SK-N-SH (cell line): ENCODE data around the gene GNG12. TPM values are rescaled to one million over a fixed set of nuclear protein-coding genes. Genes with fewer than 3 reads are reported as not detected.

Experiments used
- CTCF ChIA-PET: fragments of 300-600, 350-600 bp; formaldehyde crosslinking; extraction: SDS; loops from one replicate; lab custom pipeline; 2021; lab: Yijun Ruan, JAX
- POLR2A ChIA-PET: fragments of 350-600 bp; sonication (Branson Sonifier 250); formaldehyde crosslinking; extraction: SDS; loops from one replicate; lab custom pipeline; 2020; ENCODE audit warnings: antibody characterized with exemption, inconsistent platforms; lab: Yijun Ruan, JAX
- DNase-seq: peaks from one replicate; pipeline ENCODE4 v3.0.0; 2012
- H2AFZ ChIP-seq: fragments of 200-600 bp; sonication (generic); 2 replicates; pipeline ENCODE4 v1.8.1; 2016; ENCODE audit warnings: antibody characterized with exemption, mild to moderate bottlenecking, low read depth
- H3F3A ChIP-seq: fragments of 200-600 bp; sonication (generic); replicated peaks from 2 replicates; pipeline ENCODE3; 2016; ENCODE audit warnings: antibody characterized with exemption, mild to moderate bottlenecking; ENCODE audit not compliant: insufficient read depth
- H3K27ac ChIP-seq, 2 experiments: fragments of 200-500 bp in 1 of 2; fragments of 200-600 bp in 1 of 2; sonication (Bioruptor generic) in 1 of 2; sonication (generic), shearing (Covaris generic) in 1 of 2; 2 replicates each; pipeline versions ENCODE4 v1.5.1 to v1.6.1; 2014 to 2016; ENCODE audit warnings: low read depth in 2 of 2, inconsistent platforms in 1 of 2, low read length in 1 of 2, mild to moderate bottlenecking in 1 of 2, mixed read lengths in 1 of 2
- H3K27me3 ChIP-seq: fragments of 200-600 bp; sonication (generic), shearing (Covaris generic); 2 replicates; pipeline ENCODE4 v1.6.1; 2016; ENCODE audit warnings: mixed run types; ENCODE audit not compliant: insufficient read depth
- H3K36me3 ChIP-seq, 2 experiments: fragments of 200-500 bp in 1 of 2; fragments of 200-600 bp in 1 of 2; sonication (Bioruptor generic) in 1 of 2; sonication (generic) in 1 of 2; replicated peaks in 1 of 2; 2 replicates each; pipeline versions ENCODE3 to v1.5.1; 2014 to 2016; ENCODE audit warnings: low read length in 1 of 2, mild to moderate bottlenecking in 1 of 2; ENCODE audit not compliant: insufficient read depth in 2 of 2, control insufficient read depth in 1 of 2
- H3K4me1 ChIP-seq, 2 experiments: fragments of 200-500 bp in 1 of 2; fragments of 200-600 bp in 1 of 2; sonication (Bioruptor generic) in 1 of 2; sonication (generic), shearing (Covaris generic) in 1 of 2; 2 replicates each; pipeline versions ENCODE4 v1.5.1 to v1.6.1; 2014 to 2016; ENCODE audit warnings: low read depth in 1 of 2, low read length in 1 of 2, mixed run types in 1 of 2; ENCODE audit not compliant: insufficient read depth in 2 of 2, control insufficient read depth in 1 of 2
- H3K4me2 ChIP-seq: fragments of 200-600 bp; sonication (generic), shearing (Covaris generic); 2 replicates; pipeline ENCODE4 v1.6.1; 2017; ENCODE audit warnings: mixed run types
- H3K4me3 ChIP-seq, 2 experiments: fragments of 200-500 bp in 1 of 2; fragments of 200-600 bp in 1 of 2; sonication (Bioruptor generic) in 1 of 2; sonication (generic), shearing (Covaris generic) in 1 of 2; 2 replicates each; pipeline versions ENCODE4 v1.5.1 to v1.8.1; 2014 to 2016; ENCODE audit warnings: low read depth in 2 of 2, inconsistent platforms in 1 of 2, low read length in 1 of 2, mild to moderate bottlenecking in 1 of 2, mixed read lengths in 1 of 2, moderate library complexity in 1 of 2
- H3K79me2 ChIP-seq: fragments of 200-600 bp; sonication (generic); 2 replicates; pipeline ENCODE4 v1.8.1; 2017; ENCODE audit warnings: mild to moderate bottlenecking; ENCODE audit not compliant: insufficient read depth
- H3K9ac ChIP-seq: fragments of 200-600 bp; sonication (generic); 2 replicates; pipeline ENCODE4 v1.6.1; 2017; ENCODE audit warnings: mixed run types
- H3K9me2 ChIP-seq: fragments of 200-600 bp; sonication (generic); 2 replicates; pipeline ENCODE4 v1.6.1; 2017; ENCODE audit warnings: mixed run types
- H3K9me3 ChIP-seq: fragments of 200-600 bp; sonication (generic); 2 replicates; pipeline ENCODE4 v1.6.1; 2017; ENCODE audit warnings: mixed run types, mild to moderate bottlenecking, moderate library complexity
- H4K20me1 ChIP-seq: fragments of 200-600 bp; sonication (generic); 2 replicates; pipeline ENCODE4 v1.6.1; 2017; ENCODE audit warnings: mild to moderate bottlenecking, mixed run types; ENCODE audit not compliant: insufficient read depth
- CTCF ChIP-seq: fragments of 200-600 bp; sonication (generic); IDR thresholded peaks from 2 replicates; pipeline ENCODE4 v1.6.1; 2017; ENCODE audit warnings: antibody characterized with exemption, mild to moderate bottlenecking, moderate library complexity
- EZH2phosphoT487 ChIP-seq: fragments of 200-600 bp; sonication (generic); IDR thresholded peaks from 2 replicates; pipeline ENCODE4 v1.6.1; 2017; ENCODE audit warnings: low read depth, mixed run types, mild to moderate bottlenecking, antibody characterized with exemption, moderate library complexity, borderline replicate concordance
- GABPA ChIP-seq: IDR thresholded peaks from 2 replicates; pipeline ENCODE4 v1.4.0; 2012; ENCODE audit warnings: low read depth, mild to moderate bottlenecking
- IRF3 ChIP-seq: fragments of 150-350 bp; IDR thresholded peaks from 2 replicates; pipeline ENCODE4 v1.6.1; 2016; ENCODE audit warnings: mild to moderate bottlenecking, low read depth, low read length
- JUND ChIP-seq: IDR thresholded peaks from 2 replicates; pipeline ENCODE4 v1.4.0; 2012
- MEF2A ChIP-seq: IDR thresholded peaks from 2 replicates; pipeline ENCODE4 v1.4.0; 2012; ENCODE audit warnings: low read depth, borderline replicate concordance
- MXI1 ChIP-seq: IDR thresholded peaks from 2 replicates; pipeline ENCODE4 v1.6.1; 2012; ENCODE audit warnings: mild to moderate bottlenecking, low read depth, low read length, improper control_type of control experiment
- NRF1 ChIP-seq: IDR thresholded peaks from 2 replicates; pipeline ENCODE4 v1.6.1; 2012; ENCODE audit warnings: low read depth, mild to moderate bottlenecking, low read length
- POLR2AphosphoS5 ChIP-seq: IDR thresholded peaks from 2 replicates; pipeline ENCODE4 v1.6.1; 2012; ENCODE audit warnings: low read depth, low read length
- RAD21 ChIP-seq: IDR thresholded peaks from 2 replicates; pipeline ENCODE4 v1.6.1; 2012; ENCODE audit warnings: mild to moderate bottlenecking, low read length
- SIN3A ChIP-seq: IDR thresholded peaks from 2 replicates; pipeline ENCODE4 v1.6.1; 2012; ENCODE audit warnings: low read depth, mild to moderate bottlenecking, low read length, moderate library complexity, borderline replicate concordance
- TAF1 ChIP-seq: IDR thresholded peaks from 2 replicates; pipeline ENCODE4 v1.6.1; 2012; ENCODE audit warnings: low read depth, mild to moderate bottlenecking, low read length, moderate library complexity, borderline replicate concordance
- TCF12 ChIP-seq: IDR thresholded peaks from 2 replicates; pipeline ENCODE4 v1.4.0; 2012
- TEAD4 ChIP-seq: IDR thresholded peaks from 2 replicates; pipeline ENCODE4 v1.4.0; 2012; ENCODE audit warnings: mild to moderate bottlenecking, borderline replicate concordance; ENCODE audit not compliant: insufficient read depth
- USF2 ChIP-seq: fragments of 150-350 bp; IDR thresholded peaks from 2 replicates; pipeline ENCODE4 v1.6.1; 2017; ENCODE audit warnings: antibody characterized with exemption, low read length, low read depth, borderline replicate concordance
- WGBS: methylation state at CpG from one replicate; pipeline ENCODE4 v1.1.6; 2017; ENCODE audit warnings: low lambda C conversion rate; 5-methylcytosine and 5-hydroxymethylcytosine counted together
- polyA plus RNA-seq, 3 experiments: library from polyadenylated mRNA; depleted of rRNA; stranded (reverse); fragments of >200 nt; gene quantifications; 2 replicates each; pipeline ENCODE4 v1.2.3, GENCODE V29; 2012
- TF ChIP-seq, protein P1 (sequence below): IDR thresholded peaks from 2 replicates; pipeline ENCODE4 v1.4.0; 2012; ENCODE audit warnings: low read depth

The GNG12 gene
- polyA plus RNA-seq, 1 of the 3 experiments (the other 2 are of a cell fraction), result 41.2 TPM

DNA sequence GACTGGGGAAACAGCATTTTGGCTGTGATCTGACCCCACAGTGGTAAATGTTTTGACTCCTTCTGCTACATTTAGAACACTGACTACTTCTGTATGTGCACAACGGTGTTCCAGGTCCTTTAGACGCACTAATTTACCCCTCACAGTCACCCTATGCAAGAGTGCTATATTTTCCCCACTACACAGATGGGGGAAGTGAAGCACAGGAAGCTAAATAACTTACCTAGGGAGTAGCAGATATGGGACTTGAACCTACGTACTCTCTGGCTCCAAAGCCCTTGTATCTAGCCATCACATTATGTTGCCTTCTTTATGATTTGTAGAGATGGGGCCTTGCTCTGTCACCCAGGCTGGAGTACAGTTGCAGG, 99.0 kb downstream of the GNG12 start:
- Histone ChIP-seq H3K4me2 (no peak overlapping the region), H4K20me1 (no peaks in the 10 kb centered on the region), H3K9me3 (no peaks in the 10 kb centered on the region), H3K27me3 (no peaks in the 10 kb centered on the region)
- TF ChIP-seq MXI1 (no peak), CTCF (no peak), NRF1 (no peak), TEAD4 (no peak), RAD21 (no peak), USF2 (no peak), SIN3A (no peak), TAF1 (no peak), POLR2AphosphoS5 (no peak), EZH2phosphoT487 (no peak), GABPA (no peak), IRF3 (no peak)
- TF ChIP-seq, all 33 proteins: peak for 0
- Histone ChIP-seq H3K9me2 (no peaks in the 10 kb centered on the region), H3K4me1 (peaks cover 15 to 43% of the 10 kb centered on the region in 2 experiments; a peak in 3 of 4 replicates), H2AFZ (no peak overlapping the region), H3K9ac (no peak overlapping the region), H3K27ac (peak overlapping the region in 1 of 2 experiments; percentile 99; a peak in 1 of 4 replicates), H3K4me3 (no peak overlapping the region), H3K79me2 (peaks cover 81% of the 10 kb centered on the region), H3K36me3 (peaks cover 0 to 4% of the 10 kb centered on the region in 2 experiments), H3F3A (peaks cover 25% of the 10 kb centered on the region)
- 95% methylated on average over 3 of the region's 3 CpGs for WGBS
- POLR2A ChIA-PET, result no interaction called here
- no peak for DNase-seq
- CTCF ChIA-PET, result no interaction called here

- H3K4me3 ChIP-seq, result no peak overlapping the region
- TF ChIP-seq NRF1 (no peak), JUND (no peak), SIN3A (no peak), MEF2A (no peak), TAF1 (no peak), TCF12 (no peak)
- TF ChIP-seq, protein P1, sequence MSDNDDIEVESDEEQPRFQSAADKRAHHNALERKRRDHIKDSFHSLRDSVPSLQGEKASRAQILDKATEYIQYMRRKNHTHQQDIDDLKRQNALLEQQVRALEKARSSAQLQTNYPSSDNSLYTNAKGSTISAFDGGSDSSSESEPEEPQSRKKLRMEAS, result no peak
- DNase-seq, result no peak
- H3K36me3 ChIP-seq, result peaks cover 0 to 4% of the 10 kb centered on the region in 2 experiments
- H3K9me2 ChIP-seq, result no peaks in the 10 kb centered on the region
- peaks cover 25% of the 10 kb centered on the region for H3F3A ChIP-seq
- no peak overlapping the region for H3K9ac ChIP-seq
- H3K4me2 ChIP-seq, result no peak overlapping the region
- H4K20me1 ChIP-seq, result no peaks in the 10 kb centered on the region
- H3K27me3 ChIP-seq, result no peaks in the 10 kb centered on the region
- peaks cover 77% of the 10 kb centered on the region for H3K79me2 ChIP-seq
- H3K9me3 ChIP-seq, result no peaks in the 10 kb centered on the region
- no peak overlapping the region for H2AFZ ChIP-seq
- ChIA-PET CTCF (interaction anchor here (3.5 kb wide), 1 partner anchor 172 kb away, joined by 18 read pairs; no protein-coding TSS in a partner anchor), POLR2A (no interaction called here)
- H3K27ac ChIP-seq, result peak overlapping the region in 1 of 2 experiments; percentile 99; a peak in 1 of 4 replicates
- H3K4me1 ChIP-seq, result peaks cover 15 to 43% of the 10 kb centered on the region in 2 experiments; a peak in 3 of 4 replicates
- 91% methylated on average over 3 of the region's 4 CpGs for WGBS
Observed at GRCh38 chr1:67733681-67734322, 99.5 kb downstream of the GNG12 start.
